IPS-15b (cell line): ENCODE data around the gene IST1.

ENCODE experiments used
- H3K27me3 ChIP-seq: one replicate; pipeline ENCODE4 v1.6.1; 2013; ENCODE audit warnings: low read length; ENCODE audit not compliant: control insufficient read depth, insufficient read depth
- H3K36me3 ChIP-seq: one replicate; pipeline ENCODE4 v1.6.1; 2013; ENCODE audit warnings: low read length; ENCODE audit not compliant: control insufficient read depth, insufficient read depth
- H3K4me1 ChIP-seq: one replicate; pipeline ENCODE4 v1.6.1; 2013; ENCODE audit warnings: mild to moderate bottlenecking, low read length; ENCODE audit not compliant: control insufficient read depth, insufficient read depth
- H3K4me3 ChIP-seq: one replicate; pipeline ENCODE4 v1.5.1; 2013; ENCODE audit warnings: low read depth, low read length
- H3K9ac ChIP-seq: one replicate; pipeline ENCODE4 v1.6.1; 2013; ENCODE audit warnings: low read depth, mild to moderate bottlenecking, low read length
- H3K9me3 ChIP-seq: one replicate; pipeline ENCODE4 v1.6.1; 2013; ENCODE audit warnings: mild to moderate bottlenecking, low read length; ENCODE audit not compliant: control insufficient read depth, insufficient read depth

IST1 gene

DNA sequence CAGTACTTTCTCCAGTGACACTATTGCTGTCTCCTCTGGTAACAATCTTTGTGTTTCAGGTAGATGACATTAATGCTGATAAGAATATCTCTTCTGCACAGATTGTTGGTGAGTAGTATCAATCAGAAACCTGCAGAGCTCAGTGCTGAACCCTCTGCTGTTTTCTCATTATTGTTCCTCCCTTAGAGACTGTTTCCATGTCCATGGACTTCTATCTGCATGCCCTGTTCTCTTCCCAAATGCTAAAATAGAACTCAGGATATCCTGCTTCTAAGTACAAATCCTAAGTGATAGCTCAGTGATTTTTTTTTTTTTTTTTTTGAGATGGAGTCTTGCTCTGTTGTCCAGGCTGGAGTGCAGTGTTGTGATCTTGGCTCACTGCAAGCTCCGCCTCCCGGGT, 29.4 kb downstream of the IST1 start:
- peaks cover 71% of the 10 kb centered on the region for H3K36me3 ChIP-seq
- H3K4me3 ChIP-seq: no peak overlapping the region
- H3K4me1 ChIP-seq: no peaks in the 10 kb centered on the region
- no peaks in the 10 kb centered on the region for H3K27me3 ChIP-seq
- no peaks in the 10 kb centered on the region for H3K9me3 ChIP-seq
- no peak overlapping the region for H3K9ac ChIP-seq

- Histone ChIP-seq H3K27me3 (no peaks in the 10 kb centered on the region), H3K9ac (no peak overlapping the region), H3K4me3 (no peak overlapping the region), H3K36me3 (peaks cover 46% of the 10 kb centered on the region), H3K4me1 (no peaks in the 10 kb centered on the region), H3K9me3 (no peaks in the 10 kb centered on the region)
Measured at GRCh38 chr16:71927383-71927782, 32.1 kb downstream of the IST1 start.

GRCh38 chr16:71927787-71928186, 32.5 kb downstream of the IST1 start:
- Histone ChIP-seq H3K27me3 (no peaks in the 10 kb centered on the region), H3K4me3 (no peak overlapping the region), H3K9me3 (no peaks in the 10 kb centered on the region), H3K36me3 (peaks cover 43% of the 10 kb centered on the region), H3K9ac (no peak overlapping the region), H3K4me1 (no peaks in the 10 kb centered on the region)

- H3K4me1 ChIP-seq: no peaks in the 10 kb centered on the region
- H3K9ac ChIP-seq: no peak overlapping the region
- H3K9me3 ChIP-seq: no peaks in the 10 kb centered on the region
- H3K4me3 ChIP-seq: no peak overlapping the region
- H3K36me3 ChIP-seq: peaks cover 38% of the 10 kb centered on the region
- no peaks in the 10 kb centered on the region for H3K27me3 ChIP-seq
Measured at GRCh38 chr16:71929048-71929447, 33.7 kb downstream of the IST1 start.

GRCh38 chr16:71930013-71930563, 34.8 kb downstream of the IST1 start:
- H3K9me3 ChIP-seq: no peaks in the 10 kb centered on the region
- no peaks in the 10 kb centered on the region for H3K4me1 ChIP-seq
- no peak overlapping the region for H3K9ac ChIP-seq
- no peak overlapping the region for H3K4me3 ChIP-seq
- no peaks in the 10 kb centered on the region for H3K27me3 ChIP-seq
- peaks cover 28% of the 10 kb centered on the region for H3K36me3 ChIP-seq

DNA sequence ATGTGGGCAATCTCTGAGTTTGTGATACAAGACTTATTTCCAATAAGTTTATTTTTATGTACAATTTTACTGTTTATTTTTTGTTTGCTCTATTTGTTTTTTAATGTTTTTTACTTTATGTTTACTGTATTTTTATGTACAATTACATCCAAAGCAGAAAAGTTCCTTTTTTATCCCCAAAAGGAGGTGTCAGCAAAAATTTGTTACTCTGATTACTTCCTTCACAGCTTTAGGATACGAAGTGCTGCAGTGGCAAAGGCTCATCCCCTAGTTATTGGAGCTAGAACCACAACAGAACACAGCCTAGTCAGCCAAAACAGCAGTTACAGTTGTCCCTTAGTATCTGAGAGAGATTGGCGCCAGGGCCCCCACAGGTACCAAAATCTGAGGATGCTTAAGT, 35.7 kb downstream of the IST1 start:
- peaks cover 22% of the 10 kb centered on the region for H3K36me3 ChIP-seq

GRCh38 chr16:71931599-71931998, 36.3 kb downstream of the IST1 start:
- H3K36me3 ChIP-seq: peaks cover 22% of the 10 kb centered on the region
- no peaks in the 10 kb centered on the region for H3K27me3 ChIP-seq
- H3K9me3 ChIP-seq: no peaks in the 10 kb centered on the region
- H3K9ac ChIP-seq: no peak overlapping the region
- no peak overlapping the region for H3K4me3 ChIP-seq
- no peaks in the 10 kb centered on the region for H3K4me1 ChIP-seq

More for the DNA sequence above, 35.7 kb downstream of the IST1 start:
- H3K9me3 ChIP-seq: no peaks in the 10 kb centered on the region
- no peak overlapping the region for H3K4me3 ChIP-seq
- H3K4me1 ChIP-seq: no peaks in the 10 kb centered on the region
- no peak overlapping the region for H3K9ac ChIP-seq
- no peaks in the 10 kb centered on the region for H3K27me3 ChIP-seq

DNA sequence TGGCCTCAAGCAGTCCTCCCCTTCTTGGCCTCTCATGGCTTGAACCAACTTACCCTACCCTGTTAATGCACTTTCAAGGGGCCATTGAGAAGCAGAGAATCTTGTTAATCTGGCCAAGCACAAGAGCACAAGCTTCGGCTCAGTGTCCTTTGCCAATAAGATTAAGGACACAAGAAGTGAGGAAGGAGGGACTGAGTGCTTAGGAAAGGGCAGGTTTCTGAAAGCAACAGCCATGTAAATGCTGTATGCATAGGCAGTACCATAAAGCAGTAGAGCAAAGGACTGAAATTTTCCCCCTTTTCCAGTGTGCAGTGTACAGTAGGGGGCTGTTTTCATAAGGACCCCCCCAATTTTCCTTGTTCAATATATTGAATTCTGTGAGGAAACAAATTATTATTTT, 37.7 kb downstream of the IST1 start:
- peaks cover 4% of the 10 kb centered on the region for H3K4me1 ChIP-seq
- no peaks in the 10 kb centered on the region for H3K27me3 ChIP-seq
- H3K9ac ChIP-seq: no peak overlapping the region
- H3K4me3 ChIP-seq: no peak overlapping the region
- H3K9me3 ChIP-seq: no peaks in the 10 kb centered on the region
- peaks cover 15% of the 10 kb centered on the region for H3K36me3 ChIP-seq

GRCh38 chr16:71933913-71934695, 38.8 kb downstream of the IST1 start:
- no peak overlapping the region for H3K4me3 ChIP-seq
- peaks cover 4% of the 10 kb centered on the region for H3K4me1 ChIP-seq
- H3K9me3 ChIP-seq: no peaks in the 10 kb centered on the region
- no peaks in the 10 kb centered on the region for H3K27me3 ChIP-seq
- peaks cover 7% of the 10 kb centered on the region for H3K36me3 ChIP-seq
- H3K9ac ChIP-seq: peak overlapping the region; percentile 9

GRCh38 chr16:71937868-71938510, 42.7 kb downstream of the IST1 start:
- H3K9ac ChIP-seq: no peak overlapping the region
- H3K9me3 ChIP-seq: no peaks in the 10 kb centered on the region
- H3K4me1 ChIP-seq: peaks cover 4% of the 10 kb centered on the region
- H3K27me3 ChIP-seq: no peaks in the 10 kb centered on the region
- H3K36me3 ChIP-seq: peaks cover 4% of the 10 kb centered on the region
- H3K4me3 ChIP-seq: no peak overlapping the region

DNA sequence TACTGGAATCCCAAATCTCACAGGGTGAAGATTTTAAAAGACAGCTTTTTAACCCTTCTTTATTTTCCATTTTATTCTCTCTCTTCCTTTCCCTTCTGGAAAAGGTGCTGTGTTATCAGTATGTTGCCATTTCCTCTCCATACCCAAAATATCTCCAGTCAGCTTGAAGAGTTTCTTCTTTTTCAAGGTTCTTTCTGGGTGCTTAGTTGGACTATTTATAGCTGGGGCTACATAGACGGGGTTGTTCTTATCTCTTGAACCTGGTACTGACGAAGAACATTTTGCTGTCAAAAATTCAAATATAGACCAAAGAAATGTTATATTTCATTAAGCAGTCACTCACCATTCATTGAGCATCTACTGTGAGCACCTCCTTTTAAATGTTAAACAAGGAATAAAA, 48.6 kb downstream of the IST1 start:
- H3K9ac ChIP-seq: no peak overlapping the region
- H3K36me3 ChIP-seq: no peaks in the 10 kb centered on the region
- no peaks in the 10 kb centered on the region for H3K9me3 ChIP-seq
- no peaks in the 10 kb centered on the region for H3K27me3 ChIP-seq
- no peaks in the 10 kb centered on the region for H3K4me1 ChIP-seq
- no peak overlapping the region for H3K4me3 ChIP-seq

DNA sequence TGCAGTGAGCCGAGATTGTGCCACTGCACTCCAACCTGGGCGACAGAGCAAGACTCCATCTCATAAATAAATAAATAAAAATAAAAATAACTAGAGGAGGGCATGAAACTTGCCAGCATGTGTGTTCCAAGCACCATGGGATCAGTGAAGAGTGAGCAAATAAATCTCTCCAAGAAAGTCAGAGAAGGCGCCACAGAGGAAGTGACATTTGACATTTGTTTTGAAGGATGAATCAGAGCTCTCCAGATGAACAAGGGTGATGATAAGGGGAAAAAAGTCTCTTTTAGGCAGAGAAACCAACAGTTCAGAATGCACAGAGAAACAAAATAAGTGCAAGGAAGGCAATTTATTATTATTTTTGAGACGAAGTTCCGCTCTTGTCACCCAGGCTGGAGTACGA, 50.3 kb downstream of the IST1 start:
- H3K4me1 ChIP-seq: no peaks in the 10 kb centered on the region
- H3K27me3 ChIP-seq: no peaks in the 10 kb centered on the region
- H3K36me3 ChIP-seq: no peaks in the 10 kb centered on the region
- no peaks in the 10 kb centered on the region for H3K9me3 ChIP-seq
- no peak overlapping the region for H3K9ac ChIP-seq
- H3K4me3 ChIP-seq: no peak overlapping the region
